CD14-positive monocyte (primary cell): ENCODE data around the gene TDRKH. TPM values are rescaled to one million over a fixed set of nuclear protein-coding genes. Genes with fewer than 3 reads are reported as not detected.

Source experiments
- DNase-seq, 3 donors: peaks; one replicate each; pipeline ENCODE4 v3.0.0-alpha.2; 2011 to 2022
- H2AFZ ChIP-seq: 2 replicates; pipeline ENCODE4 v1.6.0; 2012; ENCODE audit warnings: mild to moderate bottlenecking, low read depth, low read length, inconsistent platforms; ENCODE audit not compliant: insufficient read depth, poor library complexity, severe bottlenecking
- H3K27ac ChIP-seq, 2 donors: 1 replicate in 1 of 2; 2 replicates in 1 of 2; pipeline ENCODE4 v1.5.1; 2012 to 2013; ENCODE audit warnings: low read length in 2 of 2, control low read depth in 1 of 2, inconsistent platforms in 1 of 2, low read depth in 1 of 2, mild to moderate bottlenecking in 1 of 2
- H3K27me3 ChIP-seq, 2 donors: one replicate each; pipeline versions ENCODE4 v1.6.0 to v1.6.1; 2011 to 2013; ENCODE audit warnings: low read length in 2 of 2; ENCODE audit not compliant: control insufficient read depth in 2 of 2, insufficient read depth in 2 of 2
- H3K36me3 ChIP-seq, 2 donors: replicated peaks in 1 of 2; 1 replicate in 1 of 2; 2 replicates in 1 of 2; pipeline versions ENCODE4 v1.5.1 to v1.6.1; 2012 to 2013; ENCODE audit warnings: low read length in 2 of 2, control low read depth in 1 of 2, inconsistent platforms in 1 of 2, mild to moderate bottlenecking in 1 of 2; ENCODE audit not compliant: insufficient read depth in 2 of 2, control insufficient read depth in 1 of 2
- H3K4me1 ChIP-seq, 2 donors: 1 replicate in 1 of 2; 2 replicates in 1 of 2; pipeline versions ENCODE4 v1.5.1 to v1.6.1; 2012 to 2013; ENCODE audit warnings: low read length in 2 of 2, control low read depth in 1 of 2, inconsistent platforms in 1 of 2, mild to moderate bottlenecking in 1 of 2, moderate library complexity in 1 of 2; ENCODE audit not compliant: insufficient read depth in 2 of 2, control insufficient read depth in 1 of 2
- H3K4me2 ChIP-seq: replicated peaks from 2 replicates; pipeline ENCODE3; 2012; ENCODE audit warnings: low read length, moderate library complexity, mild to moderate bottlenecking; ENCODE audit not compliant: poor library complexity, severe bottlenecking; ENCODE audit errors: extremely low read depth
- H3K4me3 ChIP-seq, 3 experiments: fragments of 200-600 bp in 1 of 3; sonication (generic) in 1 of 3; replicated peaks in 1 of 3; 1 replicate in 2 of 3; 2 replicates in 1 of 3; pipeline ENCODE4 v1.5.1; 2011 to 2013; ENCODE audit warnings: low read length in 3 of 3, mild to moderate bottlenecking in 3 of 3, control low read depth in 2 of 3, low read depth in 2 of 3, inconsistent platforms in 1 of 3, moderate library complexity in 1 of 3
- H3K79me2 ChIP-seq: 2 replicates; pipeline ENCODE4 v1.6.0; 2012; ENCODE audit warnings: mild to moderate bottlenecking, control low read depth, inconsistent platforms, low read length, moderate library complexity; ENCODE audit not compliant: insufficient read depth
- H3K9ac ChIP-seq: 2 replicates; pipeline ENCODE4 v1.6.0; 2017; ENCODE audit warnings: low read length, mild to moderate bottlenecking; ENCODE audit not compliant: insufficient read depth, poor library complexity, severe bottlenecking
- H3K9me3 ChIP-seq, 2 donors: replicated peaks in 1 of 2; 1 replicate in 1 of 2; 2 replicates in 1 of 2; pipeline versions ENCODE4 v1.5.1 to v1.6.1; 2012 to 2013; ENCODE audit warnings: low read length in 2 of 2, control low read depth in 1 of 2; ENCODE audit not compliant: control insufficient read depth in 1 of 2, insufficient read depth in 1 of 2
- H4K20me1 ChIP-seq: 2 replicates; pipeline ENCODE4 v1.6.0; 2012; ENCODE audit warnings: mild to moderate bottlenecking, low read length, control low read depth, moderate library complexity; ENCODE audit not compliant: insufficient read depth
- H3K27ac Mint-ChIP-seq, 7 donors: one replicate each; pipeline ENCODE4 v1.8.0; 2020; ENCODE audit warnings: mild to moderate bottlenecking in 7 of 7, mixed read lengths in 7 of 7, moderate library complexity in 6 of 7, inconsistent platforms in 2 of 7
- H3K27me3 Mint-ChIP-seq, 3 donors: one replicate each; pipeline ENCODE4 v1.8.0; 2021 to 2022; ENCODE audit warnings: low read depth in 3 of 3, mild to moderate bottlenecking in 3 of 3, mixed read lengths in 3 of 3, moderate library complexity in 3 of 3, inconsistent platforms in 1 of 3
- H3K36me3 Mint-ChIP-seq, 2 donors: one replicate each; pipeline ENCODE4 v1.8.0; 2020; ENCODE audit warnings: mixed read lengths in 2 of 2, inconsistent platforms in 1 of 2, mild to moderate bottlenecking in 1 of 2
- H3K4me1 Mint-ChIP-seq: one replicate; pipeline ENCODE4 v1.8.0; 2020; ENCODE audit warnings: mild to moderate bottlenecking, mixed read lengths
- H3K4me3 Mint-ChIP-seq, 2 donors: one replicate each; pipeline ENCODE4 v1.8.0; 2020; ENCODE audit warnings: mild to moderate bottlenecking in 2 of 2, mixed read lengths in 2 of 2, moderate library complexity in 1 of 2
- H3K9me3 Mint-ChIP-seq, 7 donors: one replicate each; pipeline ENCODE4 v1.8.0; 2020 to 2022; ENCODE audit warnings: mixed read lengths in 7 of 7, mild to moderate bottlenecking in 6 of 7, moderate library complexity in 6 of 7, inconsistent platforms in 2 of 7
- WGBS: methylation state at CpG from one replicate; pipeline ENCODE4 v1.1.5; 2013; ENCODE audit warnings: missing lambda C conversion rate; ENCODE audit not compliant: insufficient coverage; 5-methylcytosine and 5-hydroxymethylcytosine counted together
- intact Hi-C, 2 donors: fragments of 100-400 bp; cut with micrococcal nuclease; formaldehyde crosslinking; loops; one replicate each; pipeline versions ENCODE4 v1.15.0 to v1.15.1; 2023
- polyA plus RNA-seq, 3 donors: library from polyadenylated mRNA; depleted of rRNA in 1 of 3; unstranded in 2 of 3; stranded (reverse) in 1 of 3; fragments of 300-500 nt in 2 of 3; fragments of >200 nt in 1 of 3; fragmentation: Illumina TruSeq in 2 of 3; gene quantifications; 1 replicate in 2 of 3; 2 replicates in 1 of 3; pipeline ENCODE4 v1.2.3, GENCODE V29; 2012 to 2021
- TF ChIP-seq, protein P1 (sequence below): fragments of 200-600 bp; IDR thresholded peaks from one replicate; pipeline ENCODE4 v1.8.0; 2022; ENCODE audit warnings: antibody characterized with exemption, mild to moderate bottlenecking

The TDRKH gene
- polyA plus RNA-seq, 3 donors: 0.72 to 1.6 (median 1.1) TPM

DNA sequence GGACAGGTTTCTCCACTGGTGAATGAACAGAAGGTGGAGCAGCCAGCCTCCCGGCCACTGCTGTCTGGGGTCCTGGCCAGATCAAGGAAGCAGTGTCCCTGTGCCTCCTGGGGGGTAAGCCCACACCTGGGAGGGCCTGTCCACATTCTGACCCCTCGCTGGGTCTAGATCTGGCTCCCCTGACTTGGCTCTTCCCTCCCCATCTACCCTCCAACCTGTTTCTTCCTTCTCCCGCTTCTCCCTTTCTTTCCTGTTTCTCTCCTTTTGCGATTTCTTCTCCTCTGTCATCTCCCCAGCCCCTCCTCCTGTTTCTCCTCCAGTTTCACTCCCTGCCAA is 40.9 kb upstream of the TDRKH start:
- Histone ChIP-seq H3K9me3 (no peaks in the 10 kb centered on the region), H3K27me3 (no peaks in the 10 kb centered on the region), H4K20me1 (no peaks in the 10 kb centered on the region), H3K79me2 (no peaks in the 10 kb centered on the region), H3K36me3 (no peaks in the 10 kb centered on the region), H3K4me2 (no peak overlapping the region), H2AFZ (peak overlapping the region; percentile 23), H3K4me3 (no peak overlapping the region), H3K4me1 (peaks cover 66 to 89% of the 10 kb centered on the region in 2 donors), H3K9ac (no peak overlapping the region), H3K27ac (no peak overlapping the region)
- 65% methylated on average over 4 of the region's 4 CpGs for WGBS
- Mint-ChIP-seq H3K27ac (peak overlapping the region in 1 of 7 donors; percentile 36), H3K36me3 (no peaks in the 10 kb centered on the region), H3K27me3 (peaks cover 1 to 18% (median 4%) of the 10 kb centered on the region in 3 donors), H3K9me3 (no peaks in the 10 kb centered on the region), H3K4me1 (peaks cover 81% of the 10 kb centered on the region), H3K4me3 (no peak overlapping the region)
- TF ChIP-seq, protein P1, sequence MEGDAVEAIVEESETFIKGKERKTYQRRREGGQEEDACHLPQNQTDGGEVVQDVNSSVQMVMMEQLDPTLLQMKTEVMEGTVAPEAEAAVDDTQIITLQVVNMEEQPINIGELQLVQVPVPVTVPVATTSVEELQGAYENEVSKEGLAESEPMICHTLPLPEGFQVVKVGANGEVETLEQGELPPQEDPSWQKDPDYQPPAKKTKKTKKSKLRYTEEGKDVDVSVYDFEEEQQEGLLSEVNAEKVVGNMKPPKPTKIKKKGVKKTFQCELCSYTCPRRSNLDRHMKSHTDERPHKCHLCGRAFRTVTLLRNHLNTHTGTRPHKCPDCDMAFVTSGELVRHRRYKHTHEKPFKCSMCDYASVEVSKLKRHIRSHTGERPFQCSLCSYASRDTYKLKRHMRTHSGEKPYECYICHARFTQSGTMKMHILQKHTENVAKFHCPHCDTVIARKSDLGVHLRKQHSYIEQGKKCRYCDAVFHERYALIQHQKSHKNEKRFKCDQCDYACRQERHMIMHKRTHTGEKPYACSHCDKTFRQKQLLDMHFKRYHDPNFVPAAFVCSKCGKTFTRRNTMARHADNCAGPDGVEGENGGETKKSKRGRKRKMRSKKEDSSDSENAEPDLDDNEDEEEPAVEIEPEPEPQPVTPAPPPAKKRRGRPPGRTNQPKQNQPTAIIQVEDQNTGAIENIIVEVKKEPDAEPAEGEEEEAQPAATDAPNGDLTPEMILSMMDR: no peak
- no peak for DNase-seq
- intact Hi-C loops: no loop called here

DNA sequence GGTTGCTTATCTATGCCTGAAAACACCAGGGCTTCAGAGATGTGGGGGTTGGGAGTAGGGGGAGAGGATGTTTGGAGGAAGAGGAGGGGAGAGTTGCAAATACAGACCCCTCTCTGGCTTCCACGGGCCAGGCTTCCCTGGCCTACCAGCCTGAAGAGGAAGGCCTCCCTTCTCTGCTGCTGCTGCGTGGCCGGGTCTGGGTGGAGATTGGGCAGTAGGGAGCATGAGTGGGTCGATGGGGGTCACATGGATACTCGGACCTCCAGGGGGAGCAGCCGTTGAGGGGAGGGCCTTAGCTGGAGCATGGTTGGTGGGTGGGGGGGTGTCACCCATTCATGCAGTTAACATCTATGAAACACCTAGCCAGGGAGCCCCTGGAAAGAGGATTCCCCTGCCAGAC is 39.8 kb upstream of the TDRKH start:
- H3K36me3 Mint-ChIP-seq: no peaks in the 10 kb centered on the region
- no peaks in the 10 kb centered on the region for H3K9me3 Mint-ChIP-seq
- no peaks in the 10 kb centered on the region for H3K79me2 ChIP-seq
- H4K20me1 ChIP-seq: no peaks in the 10 kb centered on the region
- no peak overlapping the region for H3K27ac ChIP-seq
- H2AFZ ChIP-seq: no peak overlapping the region
- TF ChIP-seq, protein P1: no peak
- H3K4me1 Mint-ChIP-seq: peaks cover 70% of the 10 kb centered on the region
- no peaks in the 10 kb centered on the region for H3K36me3 ChIP-seq
- H3K4me3 ChIP-seq: no peak overlapping the region
- H3K4me1 ChIP-seq: peaks cover 62 to 77% of the 10 kb centered on the region in 2 donors
- no peak for DNase-seq
- no peaks in the 10 kb centered on the region for H3K9me3 ChIP-seq
- intact Hi-C loops: no loop called here
- peak overlapping the region in 1 of 2 donors; percentile 30 for H3K4me3 Mint-ChIP-seq
- no peaks in the 10 kb centered on the region for H3K27me3 ChIP-seq
- WGBS: 54% methylated on average over 2 of the region's 6 CpGs
- H3K9ac ChIP-seq: no peak overlapping the region
- H3K4me2 ChIP-seq: no peak overlapping the region
- H3K27me3 Mint-ChIP-seq: peaks cover 1 to 11% (median 3%) of the 10 kb centered on the region in 3 donors
- H3K27ac Mint-ChIP-seq: no peak overlapping the region
